HG03354 (cell line): ENCODE data around the gene IGLL5.

Experiments used
- ATAC-seq: cut with Tn5 transposase; IDR thresholded peaks from one replicate; pipeline ENCODE4 v1.9.1; 2021; ENCODE audit warnings: mild to moderate bottlenecking; ENCODE audit not compliant: unreplicated experiment, poor library complexity, severe bottlenecking

The IGLL5 gene

DNA sequence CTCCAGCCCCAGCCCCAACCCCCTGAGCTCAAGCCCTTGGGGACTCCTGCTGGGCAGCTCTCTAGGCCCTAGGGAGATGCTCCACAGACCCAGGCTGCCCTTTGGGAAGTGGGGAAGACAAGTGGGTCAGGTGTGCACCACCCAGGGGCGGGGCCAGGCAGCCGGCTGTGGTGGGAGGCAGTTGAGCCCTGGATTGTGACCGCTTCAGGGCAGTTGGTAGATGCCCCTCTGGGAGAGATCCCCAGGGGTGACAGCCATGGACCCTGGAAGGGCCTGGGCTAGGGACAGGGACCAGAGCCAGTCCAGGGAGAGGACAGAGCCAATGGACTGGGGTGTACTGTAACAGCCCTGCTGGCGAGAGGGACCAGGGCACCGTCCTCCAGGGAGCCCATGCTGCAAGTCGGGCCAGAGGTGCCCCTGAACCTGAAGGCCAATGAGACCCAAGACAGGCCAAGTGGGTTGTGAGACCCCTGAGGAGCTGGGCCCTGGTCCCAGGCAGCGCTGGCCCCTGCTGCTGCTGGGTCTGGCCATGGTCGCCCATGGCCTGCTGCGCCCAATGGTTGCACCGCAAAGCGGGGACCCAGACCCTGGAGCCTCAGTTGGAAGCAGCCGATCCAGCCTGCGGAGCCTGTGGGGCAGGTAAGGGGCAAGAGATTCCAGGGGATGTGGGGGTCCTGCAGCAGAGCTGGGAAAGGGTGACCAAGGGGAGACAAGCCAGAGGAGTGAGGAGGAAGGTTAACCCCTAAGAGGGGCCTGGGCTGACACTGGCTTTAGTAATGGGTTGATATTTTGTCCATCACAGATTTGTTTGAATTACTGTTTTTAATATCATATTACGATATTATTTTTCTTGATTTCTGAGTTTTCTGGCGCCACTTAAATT is at the start of gene IGLL5:
TSS of gene IGLL5 (plus strand) at position 196 of the 883 bp plus-strand sequence. CDS start at position 434, 238 bp downstream.
- ATAC-seq = no peak

DNA sequence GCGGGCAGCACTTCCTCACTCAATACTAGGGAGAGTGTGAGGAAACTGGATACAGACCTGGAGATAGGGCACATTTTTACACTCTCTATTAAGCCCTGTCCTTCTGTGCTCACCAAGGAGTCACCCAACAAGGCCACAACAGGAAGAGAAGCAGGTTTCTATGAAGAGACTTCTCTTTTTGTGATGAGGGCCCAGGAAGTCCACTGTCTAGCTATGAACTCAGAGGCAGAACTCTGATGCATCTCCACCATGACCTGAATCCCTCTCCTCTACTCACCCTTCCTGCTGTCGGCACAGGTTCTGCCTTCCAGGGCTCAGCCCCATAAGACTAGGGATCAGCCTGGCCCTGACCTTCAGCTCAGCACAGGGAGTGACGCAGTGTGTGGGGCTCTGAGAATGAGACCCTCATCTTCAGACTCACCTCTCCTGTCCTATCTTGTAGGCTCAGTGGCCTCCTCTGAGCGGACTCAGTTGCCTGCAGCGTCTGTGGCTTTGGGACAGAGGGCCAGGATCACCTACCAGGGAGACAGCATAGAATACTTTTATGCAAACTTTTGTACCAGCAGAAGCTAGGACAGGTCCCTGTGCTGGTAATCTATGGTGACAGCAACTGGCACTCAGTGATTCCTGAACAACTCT is 49.3 kb upstream of the IGLL5 start:
- ATAC-seq = no peak

DNA sequence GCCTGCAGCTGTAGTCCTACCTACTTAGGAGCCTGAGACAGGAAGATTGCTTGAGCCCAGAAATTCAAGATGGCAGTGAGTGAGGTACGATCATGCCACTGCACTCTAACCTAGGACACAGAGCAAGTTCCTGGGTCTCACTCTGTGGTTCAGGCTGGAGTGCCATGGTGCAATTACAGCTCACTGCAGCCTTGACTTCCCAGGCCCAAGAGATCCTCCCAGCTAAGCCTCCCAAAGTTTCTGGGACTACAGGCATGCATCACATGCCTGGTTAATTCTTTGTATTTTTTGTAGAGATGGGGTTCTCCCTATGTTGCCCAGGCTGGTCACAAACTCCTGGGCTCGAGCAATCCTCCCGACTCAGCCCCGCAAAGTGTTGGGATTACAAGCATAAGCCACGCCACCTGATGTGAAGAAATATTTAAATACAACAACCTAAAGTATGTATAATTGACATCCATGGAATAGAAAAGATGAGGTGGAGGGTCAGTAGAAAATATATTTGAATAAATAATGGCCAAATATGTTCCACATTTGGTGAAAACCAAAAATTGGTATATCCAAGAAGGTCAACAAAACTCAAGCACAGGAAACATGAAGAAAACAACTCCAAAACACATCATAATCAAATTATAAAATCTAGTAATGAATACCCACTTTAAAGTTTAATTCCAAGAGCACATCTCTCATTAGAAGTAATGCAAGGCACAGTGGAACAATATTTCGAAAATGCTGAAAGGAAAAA is 47.9 kb upstream of the IGLL5 start:
- no peak for ATAC-seq

DNA sequence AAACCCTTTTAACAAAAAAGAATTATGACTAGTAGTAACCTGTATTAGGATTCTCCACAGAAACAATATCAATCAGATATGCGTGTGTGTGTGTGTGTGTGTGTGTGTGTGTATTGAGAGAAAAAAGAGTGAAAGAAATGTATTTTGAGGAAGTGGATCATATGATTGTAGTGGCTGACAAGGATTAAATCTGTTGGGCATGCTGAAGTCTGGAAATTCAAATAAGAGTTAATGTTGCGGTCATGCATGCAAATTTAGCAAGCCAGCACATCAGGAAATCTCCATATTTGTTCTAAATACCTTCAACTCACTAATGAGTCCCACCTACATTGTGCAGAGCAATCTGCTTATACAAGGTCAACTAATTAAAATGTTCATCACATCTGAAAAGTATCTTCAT is 46.8 kb upstream of the IGLL5 start:
- ATAC-seq = no peak

DNA sequence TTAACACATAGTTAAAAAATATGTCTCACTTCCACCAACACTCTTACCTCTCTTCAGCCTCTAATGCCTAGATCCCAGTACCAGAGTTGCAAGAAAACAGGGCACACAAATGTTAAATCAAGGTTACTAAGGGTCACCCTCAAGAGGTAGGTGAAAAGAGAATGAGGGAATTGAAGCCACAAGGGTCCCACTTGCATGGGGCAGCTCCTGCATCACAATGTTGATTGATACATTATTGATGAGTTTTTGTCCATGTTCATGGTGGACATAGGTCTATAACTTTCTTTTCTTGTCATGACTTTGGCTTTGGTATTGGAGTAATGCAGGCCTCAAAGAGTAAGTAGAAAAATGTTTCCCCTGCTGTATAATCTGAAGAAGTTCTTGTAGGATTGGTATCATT is 46.0 kb upstream of the IGLL5 start:
- no peak for ATAC-seq

DNA sequence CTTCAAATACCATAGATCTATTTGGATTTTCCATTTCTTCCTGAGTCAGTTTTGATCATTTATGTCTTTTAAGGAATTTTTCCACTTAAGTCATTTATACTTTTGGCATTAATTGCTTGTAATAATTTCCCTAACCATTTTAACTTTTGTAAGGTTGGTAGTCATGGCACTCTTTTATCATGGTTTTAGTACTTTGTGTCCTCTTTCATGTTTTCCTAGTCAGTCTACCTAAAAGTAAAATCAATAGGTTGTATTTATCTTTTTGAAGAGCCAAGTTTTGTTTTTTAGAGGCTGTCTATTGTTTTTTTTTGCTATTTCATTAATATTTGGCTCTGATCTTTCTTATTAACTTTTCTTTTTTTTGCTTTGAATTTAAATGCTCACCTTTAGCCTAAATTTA is 45.5 kb upstream of the IGLL5 start:
- ATAC-seq = no peak

DNA sequence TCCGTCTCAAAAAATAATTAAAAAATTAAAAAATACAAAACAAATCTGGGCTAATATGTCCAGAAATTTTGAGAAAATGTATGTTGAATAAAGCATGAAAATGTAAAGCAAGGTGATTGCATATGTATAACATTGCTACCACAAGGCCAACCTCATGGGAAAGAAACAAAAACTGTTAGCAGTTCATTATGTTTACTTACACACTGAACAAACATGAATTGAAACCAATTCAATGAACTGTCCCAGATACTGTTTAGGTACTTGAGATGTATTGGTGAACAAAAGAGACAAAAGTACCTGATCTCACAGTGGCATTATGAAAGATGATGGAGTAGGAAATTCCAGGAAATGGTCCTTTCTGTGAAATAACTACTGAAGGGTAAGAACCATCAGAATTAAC is 43.8 kb upstream of the IGLL5 start:
- no peak for ATAC-seq

DNA sequence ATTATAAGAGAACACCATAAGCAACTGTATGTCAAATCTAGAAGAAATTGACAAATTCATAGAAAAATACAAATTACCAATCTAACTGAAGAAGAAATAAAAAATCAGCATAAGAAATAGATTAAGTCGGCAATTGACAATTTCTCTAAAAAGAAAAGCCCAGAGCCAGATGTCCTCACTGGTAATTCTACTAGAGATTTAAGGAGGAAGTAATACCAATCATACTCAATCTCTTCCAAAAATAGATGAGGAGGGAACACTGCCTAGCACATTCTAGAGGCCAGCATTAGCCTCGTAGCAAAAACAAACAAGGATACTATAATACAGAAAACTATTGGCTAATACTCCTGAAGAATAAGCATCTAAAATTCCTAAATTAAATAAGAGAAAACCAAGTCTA is 40.4 kb upstream of the IGLL5 start:
- ATAC-seq = no peak

DNA sequence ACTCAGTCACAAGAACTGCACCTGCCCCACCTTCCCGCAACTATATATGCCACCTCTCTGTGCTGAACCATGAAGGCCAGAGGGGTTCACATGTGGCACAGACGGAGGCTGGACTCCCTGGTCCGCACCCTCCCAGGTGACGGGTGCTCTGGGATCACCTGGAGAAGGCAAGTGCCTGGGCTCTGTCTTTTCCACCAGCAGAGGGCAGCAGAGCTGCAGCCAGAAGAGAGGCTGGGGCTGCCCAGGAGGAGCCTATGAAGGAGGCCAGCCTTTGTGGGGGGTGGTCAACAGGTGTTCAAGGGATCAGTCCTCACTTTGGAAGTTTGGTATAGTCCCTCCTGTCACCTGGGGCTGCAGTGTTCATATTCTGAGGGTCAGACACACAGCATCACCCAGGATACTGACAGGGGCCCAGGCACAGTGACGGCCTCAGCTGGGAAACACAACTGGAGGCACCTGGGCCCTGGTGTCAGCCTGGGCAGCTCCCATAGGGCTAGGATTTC is 39.2 kb upstream of the IGLL5 start:
- no peak for ATAC-seq

DNA sequence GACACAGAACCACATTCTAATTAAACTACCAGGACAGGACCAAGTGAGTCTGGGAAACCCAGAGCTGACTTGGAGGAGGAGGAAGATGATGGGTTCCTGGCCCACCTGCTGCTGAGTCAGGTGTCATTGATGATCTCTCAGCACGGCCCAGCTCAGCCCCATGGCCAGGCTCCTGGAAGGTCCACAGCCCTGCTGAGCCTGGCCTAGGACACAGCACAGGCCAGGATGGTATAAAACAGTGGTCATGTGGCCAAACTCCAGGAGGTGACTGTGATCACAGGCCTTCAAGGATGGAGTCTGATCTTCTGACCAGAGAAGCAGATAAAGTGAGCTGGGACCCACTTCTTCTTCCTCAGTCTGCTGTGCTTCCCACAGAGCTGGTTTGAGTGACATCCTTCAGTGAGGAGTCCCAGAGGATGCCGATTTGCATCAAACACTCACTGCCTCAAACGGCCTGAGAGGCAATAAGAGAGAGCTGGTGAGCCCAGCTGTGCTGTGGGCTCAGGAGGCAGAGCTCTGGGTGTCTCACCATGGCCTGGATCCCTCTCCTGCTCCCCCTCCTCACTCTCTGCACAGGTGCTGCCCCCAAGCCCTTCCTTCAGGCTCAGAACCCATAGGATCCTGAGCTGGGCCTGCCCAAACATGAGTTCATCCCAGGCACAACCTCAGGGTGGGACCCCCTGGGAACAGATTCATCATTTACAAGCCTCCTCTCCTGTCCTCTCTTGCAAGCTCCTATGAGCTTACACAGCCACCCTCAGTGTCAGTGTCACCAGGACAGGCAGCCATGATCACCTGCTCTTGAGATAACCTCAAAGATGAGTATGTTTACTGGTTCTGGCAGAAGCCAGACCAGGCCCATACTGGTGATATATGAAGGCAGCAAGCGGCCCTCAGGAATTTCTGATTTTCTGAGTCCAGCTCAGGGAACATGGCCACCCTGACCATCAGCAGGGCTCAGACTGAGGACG is 37.7 kb upstream of the IGLL5 start:
- no peak for ATAC-seq

DNA sequence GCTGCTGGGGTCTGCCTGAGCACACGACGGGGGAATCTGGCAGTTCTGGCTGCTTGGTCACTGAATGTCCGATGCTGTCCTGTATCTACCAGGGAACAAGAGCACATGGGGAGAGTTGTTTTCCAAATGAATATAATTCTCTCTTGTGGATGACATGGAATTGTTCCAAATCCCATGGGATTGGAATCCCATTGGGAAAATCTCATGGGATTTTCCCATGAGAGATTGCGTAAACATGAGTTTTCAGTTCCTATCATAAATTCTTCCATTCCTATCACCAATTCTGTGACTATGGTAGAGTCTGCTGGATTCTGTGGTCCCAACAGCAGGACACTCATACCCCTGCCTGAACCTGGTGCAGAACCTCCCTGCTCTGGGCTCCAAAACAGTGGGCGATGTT is 35.6 kb upstream of the IGLL5 start:
- no peak for ATAC-seq

DNA sequence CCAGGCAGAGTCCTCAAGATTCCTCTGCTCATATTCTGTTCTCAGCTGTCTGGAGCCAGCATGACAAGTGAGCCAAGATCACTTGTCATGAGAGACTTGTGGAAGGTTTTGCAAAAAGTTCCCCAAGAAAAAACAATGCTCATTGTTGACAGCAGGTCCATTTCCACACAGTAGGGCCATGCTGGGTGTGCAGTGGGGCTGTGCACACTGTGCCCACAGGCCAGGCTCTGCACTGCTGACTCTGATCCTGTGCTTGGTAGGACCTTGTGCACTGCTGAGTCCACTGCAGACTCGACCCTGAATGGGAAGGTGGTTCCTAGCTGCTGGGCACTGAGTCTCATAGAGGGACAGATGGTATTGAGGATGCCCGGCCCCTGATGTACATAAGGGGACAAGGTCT is 33.9 kb upstream of the IGLL5 start:
- no peak for ATAC-seq

DNA sequence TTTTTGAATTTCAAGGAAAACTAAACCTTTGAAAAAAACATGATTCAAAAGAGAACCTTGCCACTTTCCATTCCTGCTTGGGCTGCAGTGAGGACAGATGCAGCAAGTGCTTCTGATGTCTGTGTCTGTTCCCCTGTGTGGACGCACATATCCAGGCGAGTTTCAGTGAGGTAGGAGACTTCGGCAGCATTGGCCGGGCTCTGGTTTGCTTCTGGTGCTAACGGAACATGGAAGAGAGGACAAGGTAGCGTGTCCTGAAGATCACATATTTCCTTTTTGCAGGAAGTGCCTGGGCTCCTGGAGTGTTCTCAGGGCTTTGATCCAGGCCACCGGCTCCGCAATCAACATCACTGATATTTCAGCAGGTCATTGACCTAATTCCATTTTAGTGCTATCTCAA is 33.1 kb upstream of the IGLL5 start:
- ATAC-seq = no peak

DNA sequence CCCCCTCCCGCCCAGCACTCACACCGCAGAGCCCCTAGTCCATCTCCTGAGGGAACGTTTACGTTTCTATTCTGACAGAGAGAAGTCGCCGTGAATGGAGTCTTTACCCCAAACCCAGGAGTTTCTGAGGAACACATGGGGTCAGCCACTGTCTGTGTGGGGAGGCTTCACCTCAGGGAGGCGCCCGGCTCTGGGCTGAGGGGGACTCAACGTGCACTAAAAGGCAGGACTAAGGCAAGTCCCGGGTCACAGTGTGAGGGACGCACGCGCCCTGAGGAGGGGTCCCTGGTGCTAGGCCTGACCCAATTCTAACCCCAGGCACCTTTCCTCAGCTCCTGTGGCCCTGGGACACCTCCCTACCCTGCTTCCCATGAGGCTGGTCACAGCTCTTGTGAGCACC is 32.5 kb upstream of the IGLL5 start:
- ATAC-seq = no peak

DNA sequence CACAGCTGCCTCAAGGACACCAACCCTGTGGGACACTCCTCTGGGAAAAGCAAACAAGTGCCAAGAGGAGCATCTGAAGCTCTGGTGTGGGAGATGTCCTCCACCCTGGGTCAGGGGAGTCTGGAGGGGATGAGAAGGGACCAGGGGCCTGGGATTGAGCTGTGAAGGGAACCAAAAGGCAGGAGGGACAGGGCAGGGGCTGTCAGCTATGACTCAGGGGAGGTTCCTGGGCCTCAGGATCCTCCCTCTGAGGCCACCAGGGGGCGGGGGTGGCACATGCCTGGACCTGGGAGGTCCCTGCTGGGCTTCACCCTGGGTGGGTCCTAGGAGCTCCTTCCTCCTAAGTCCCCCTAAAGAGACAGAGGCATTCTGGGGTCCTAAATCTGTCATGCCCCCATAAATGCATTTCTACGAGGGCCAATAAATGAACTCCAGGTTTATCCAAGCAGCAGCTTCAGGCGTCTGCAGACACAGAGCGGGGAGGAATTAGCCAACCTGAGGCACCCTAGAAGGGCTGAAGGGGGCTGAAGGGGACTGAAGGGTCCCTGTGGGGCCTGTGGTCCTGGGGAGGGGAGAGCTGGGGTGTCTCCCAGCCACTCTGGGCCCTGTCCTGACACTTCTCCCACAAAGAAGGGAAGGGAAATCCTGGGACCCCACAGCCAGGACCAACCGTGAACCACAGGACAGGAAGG is 31.9 kb upstream of the IGLL5 start:
- no peak for ATAC-seq

DNA sequence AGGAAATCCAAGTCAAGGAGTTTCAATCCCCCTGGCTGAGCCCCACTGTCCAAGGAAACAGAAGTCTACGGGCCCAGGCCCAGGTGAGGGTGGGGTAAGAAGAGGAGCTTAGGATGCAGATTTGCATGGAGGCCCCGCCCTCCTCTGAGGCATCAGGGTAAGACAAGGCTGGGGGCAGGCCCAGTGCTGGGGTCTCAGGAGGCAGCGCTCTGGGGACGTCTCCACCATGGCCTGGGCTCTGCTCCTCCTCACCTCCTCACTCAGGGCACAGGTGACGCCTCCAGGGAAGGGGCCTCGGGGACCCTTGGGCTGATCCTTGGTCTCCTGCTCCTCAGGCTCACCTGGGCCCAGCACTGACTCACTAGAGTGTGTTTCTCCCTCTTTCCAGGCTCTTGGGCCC is 31.3 kb upstream of the IGLL5 start:
- ATAC-seq = no peak

DNA sequence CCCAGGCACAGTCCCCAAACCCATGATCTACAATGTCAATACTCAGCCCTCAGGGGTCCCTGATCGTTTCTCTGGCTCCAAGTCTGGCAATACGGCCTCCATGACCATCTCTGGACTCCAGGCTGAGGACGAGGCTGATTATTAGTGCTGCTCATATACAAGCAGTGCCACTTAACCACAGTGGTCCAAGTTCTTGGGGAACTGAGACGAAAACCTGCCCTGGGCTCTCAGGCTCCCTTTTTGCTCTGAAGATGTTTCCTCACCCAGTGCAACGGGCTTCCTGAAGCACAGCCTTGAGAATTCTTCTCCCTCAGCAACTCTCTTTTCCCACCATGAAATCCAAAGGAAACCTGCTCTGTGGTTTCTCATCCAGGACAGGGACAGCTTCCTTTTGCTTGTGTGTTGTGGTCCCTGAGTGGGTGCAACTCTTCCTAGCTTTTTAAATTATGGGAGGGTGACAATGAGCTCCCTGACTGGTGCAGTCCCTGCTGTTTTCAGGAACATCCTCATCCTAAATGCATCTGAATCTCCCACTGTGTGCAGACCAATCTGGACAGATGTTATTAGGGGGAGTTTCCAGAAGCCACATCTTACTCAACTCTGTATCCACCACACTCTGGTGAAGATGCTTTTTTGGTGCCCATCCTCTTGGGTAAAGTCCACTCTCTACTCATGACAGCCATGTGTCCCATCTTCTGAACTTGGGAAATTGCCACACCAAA is 30.6 kb upstream of the IGLL5 start:
- no peak for ATAC-seq
